NOMO-1 (cell line): ENCODE data around the gene GPLD1.

Experiments
- DNase-seq, 2 experiments: peaks; one replicate each; lab custom pipeline; 2025; ENCODE audit not compliant: unreplicated experiment in 2 of 2; lab: John Stamatoyannopoulos, UW

GPLD1 gene

DNA sequence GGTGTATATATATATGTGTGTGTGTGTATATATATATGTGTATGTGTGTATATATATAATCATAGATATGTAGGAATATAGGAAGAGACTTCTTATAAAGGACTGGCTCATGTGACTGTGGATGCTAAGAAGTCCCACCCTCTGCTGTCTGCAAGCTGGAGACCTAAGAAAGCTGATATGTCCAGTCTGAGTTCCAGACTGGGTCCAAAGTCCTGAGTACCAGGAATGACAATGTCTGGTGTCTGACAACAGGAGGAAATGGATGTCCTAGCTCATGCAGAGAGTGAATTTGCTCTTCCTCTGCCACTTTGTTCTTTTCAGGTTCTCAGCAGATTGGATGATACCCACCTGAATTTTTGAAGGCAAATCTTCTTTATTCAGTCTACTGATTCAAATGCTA, 12.5 kb upstream of the GPLD1 start:
- no peak for DNase-seq

DNA sequence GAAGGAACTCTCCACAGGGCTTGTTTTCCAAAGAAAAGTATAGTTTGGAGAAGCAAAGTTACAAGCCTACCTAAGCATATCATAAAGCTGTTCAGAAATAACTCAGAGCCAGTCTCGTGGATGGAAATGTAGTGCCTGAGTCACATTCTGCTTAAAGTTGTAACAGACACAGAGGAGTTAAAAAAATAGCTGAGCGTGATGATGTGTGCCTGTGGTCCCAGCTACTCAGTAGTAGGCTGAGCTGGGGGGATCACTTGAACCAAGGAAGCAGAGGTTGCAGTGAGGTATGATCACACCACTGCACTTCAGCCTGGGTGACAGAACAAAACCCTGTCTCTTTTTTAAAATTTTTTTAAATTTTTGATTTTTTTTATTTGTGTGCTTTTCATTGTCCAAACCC, 12.0 kb upstream of the GPLD1 start:
- DNase-seq: no peak

DNA sequence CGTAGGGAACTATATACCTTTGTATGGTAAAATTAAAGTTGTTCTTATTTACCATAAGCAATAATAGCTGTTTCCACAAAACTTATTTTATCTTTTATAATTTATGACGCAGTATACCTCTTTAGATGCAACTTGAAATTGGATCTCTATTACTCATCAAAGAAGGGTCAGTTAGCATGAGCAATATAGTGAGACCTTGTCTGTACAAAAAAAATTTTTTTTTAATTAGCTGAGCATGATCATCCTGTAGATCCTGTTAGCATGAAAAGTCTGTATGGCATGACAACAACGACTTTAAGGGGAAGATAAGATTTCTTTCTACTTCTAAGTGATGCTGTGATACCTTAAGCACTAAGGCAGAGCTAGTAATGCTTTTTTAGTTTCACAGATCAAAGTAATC, 11.3 kb upstream of the GPLD1 start:
- DNase-seq: no peak

DNA sequence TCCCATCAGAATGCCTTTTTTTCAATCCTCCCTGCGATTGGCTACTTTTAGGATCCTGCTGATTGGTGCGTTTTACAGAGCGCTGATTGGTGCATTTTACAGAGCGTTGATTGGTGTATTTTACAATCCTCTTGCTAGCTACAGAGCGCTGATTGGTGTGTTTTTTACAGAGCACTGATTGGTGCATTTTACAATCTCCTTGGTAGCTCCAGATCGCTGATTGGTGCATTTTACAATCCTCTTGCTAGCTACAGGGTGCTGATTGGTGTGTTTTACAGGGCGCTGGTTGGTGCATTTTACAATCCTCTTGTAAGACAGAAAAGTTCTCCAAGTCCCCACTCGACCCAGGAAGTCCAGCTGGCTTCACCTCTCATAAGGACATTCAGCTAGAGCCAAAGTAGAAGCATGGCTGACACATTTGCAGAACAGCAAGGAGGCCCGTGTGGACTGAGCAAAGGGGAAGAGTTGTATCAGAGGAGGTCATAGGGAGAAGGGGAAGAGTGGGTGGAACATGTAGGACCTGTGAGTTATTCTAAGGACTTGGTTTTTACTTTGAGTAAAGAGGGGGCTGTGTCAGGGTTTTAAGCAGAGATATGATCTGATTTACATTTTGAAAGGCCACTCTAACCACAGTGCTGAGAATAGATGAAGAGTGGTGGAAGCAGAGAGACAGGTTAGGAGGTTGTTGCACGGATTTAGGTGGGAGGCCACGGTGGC, 8.0 kb upstream of the GPLD1 start:
- DNase-seq: no peak

DNA sequence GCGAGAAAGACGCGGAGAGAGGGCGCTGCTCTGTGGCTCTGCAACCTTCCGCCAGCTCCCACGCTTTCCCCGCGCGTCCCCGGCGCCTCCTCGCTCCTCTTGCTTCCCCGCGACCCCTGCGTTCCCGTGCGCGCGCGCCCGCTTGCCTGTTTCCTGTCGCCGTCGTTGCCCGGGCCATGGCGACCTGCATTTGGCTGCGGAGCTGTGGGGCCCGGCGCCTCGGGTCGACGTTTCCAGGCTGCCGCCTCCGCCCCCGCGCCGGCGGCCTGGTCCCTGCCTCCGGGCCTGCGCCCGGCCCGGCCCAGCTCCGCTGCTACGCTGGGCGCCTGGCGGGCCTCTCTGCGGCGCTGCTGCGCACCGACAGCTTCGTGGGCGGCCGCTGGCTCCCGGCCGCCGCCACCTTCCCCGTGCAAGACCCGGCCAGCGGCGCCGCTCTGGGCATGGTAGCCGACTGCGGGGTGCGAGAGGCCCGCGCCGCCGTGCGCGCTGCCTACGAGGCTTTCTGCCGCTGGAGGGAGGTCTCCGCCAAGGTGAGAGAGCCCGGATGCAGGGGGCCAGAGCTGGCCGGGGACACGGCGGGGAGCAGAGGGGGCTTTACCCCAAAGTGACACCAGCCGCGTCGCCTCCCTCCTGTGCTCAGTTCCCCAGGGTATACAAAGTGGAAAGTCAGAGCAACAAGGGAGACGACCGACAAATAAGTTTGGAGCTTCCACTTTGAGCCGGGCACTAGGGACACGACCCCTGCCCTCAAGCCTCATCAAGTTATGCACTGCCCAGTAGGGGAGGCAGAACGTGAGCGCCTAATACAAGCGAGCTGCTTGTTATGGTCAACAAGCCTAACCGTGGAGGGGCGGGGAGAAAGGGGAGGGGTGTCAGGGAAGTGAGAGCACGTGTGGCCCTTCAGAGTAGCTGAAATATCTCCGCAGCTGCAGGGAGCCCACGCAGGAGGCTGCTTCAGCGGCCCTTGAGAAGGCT, 5.7 kb upstream of the GPLD1 start, which contains the start of gene ALDH5A1:
TSS of gene ALDH5A1 (plus strand) at position 149 of the 975 bp plus-strand sequence. CDS start at position 177, 28 bp downstream.
- DNase-seq: peak; percentile 48 to 66

DNA sequence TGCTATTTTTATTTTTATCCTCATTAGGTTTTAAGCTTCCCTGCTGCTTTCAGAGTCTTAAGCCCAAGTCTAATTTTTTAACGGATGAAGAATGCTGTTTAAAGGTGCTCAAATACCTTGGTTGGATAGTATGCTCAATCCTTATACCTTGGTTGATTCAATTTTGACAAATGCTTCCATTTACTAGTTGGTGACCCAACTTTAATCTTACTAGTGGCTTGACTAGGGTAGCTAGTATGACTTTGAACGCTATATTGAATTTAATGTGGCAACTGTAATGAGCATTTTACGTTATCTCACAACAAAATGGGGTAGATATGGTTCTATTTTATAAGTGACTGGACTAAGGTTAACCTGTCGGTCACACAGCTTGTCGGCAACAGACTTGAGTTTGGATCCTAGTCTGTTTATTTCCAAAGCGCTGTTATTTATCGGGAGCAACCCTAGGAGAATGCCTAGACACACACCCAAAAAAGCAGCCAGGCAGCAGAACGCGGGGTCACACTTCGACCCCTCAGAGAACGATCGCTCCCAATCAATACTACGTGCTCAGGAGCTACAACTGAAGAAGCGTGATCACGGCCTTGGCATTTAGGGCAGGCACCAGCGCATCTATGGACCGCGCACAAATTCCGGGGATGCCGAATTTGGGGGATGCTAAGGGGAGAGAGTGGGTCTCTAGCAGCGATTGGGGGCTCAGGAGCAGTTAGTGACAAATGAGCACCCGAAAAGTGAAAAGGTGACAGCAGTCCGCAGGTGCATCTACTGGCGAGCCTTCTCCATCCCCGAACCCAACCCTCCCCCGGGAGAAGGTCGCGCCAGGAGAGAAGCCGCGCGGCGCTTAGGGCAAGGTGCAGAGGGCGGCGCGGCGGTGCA, 4.8 kb upstream of the GPLD1 start:
- no peak for DNase-seq

DNA sequence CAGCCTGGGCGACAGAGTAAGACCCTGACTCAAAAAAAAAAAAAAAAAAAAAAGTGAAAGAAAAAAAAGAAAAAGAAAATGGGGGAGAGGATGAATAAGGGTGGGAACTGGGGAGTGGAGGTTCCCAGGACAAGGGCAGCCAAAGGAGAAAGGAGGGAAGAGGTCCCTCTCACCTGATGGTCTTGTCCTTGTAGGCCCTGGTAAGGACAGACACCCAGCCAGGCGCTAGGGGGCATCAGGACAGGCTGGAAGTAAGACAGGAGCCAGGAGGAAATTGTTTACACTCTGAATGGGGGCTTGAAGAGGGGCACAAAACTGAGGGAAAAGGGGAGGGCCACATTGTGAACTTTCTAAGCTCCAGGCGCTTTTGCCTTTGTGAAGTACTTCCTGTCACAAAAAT, 3.1 kb upstream of the GPLD1 start:
- peak in 1 of 2 experiments; percentile 8 for DNase-seq

DNA sequence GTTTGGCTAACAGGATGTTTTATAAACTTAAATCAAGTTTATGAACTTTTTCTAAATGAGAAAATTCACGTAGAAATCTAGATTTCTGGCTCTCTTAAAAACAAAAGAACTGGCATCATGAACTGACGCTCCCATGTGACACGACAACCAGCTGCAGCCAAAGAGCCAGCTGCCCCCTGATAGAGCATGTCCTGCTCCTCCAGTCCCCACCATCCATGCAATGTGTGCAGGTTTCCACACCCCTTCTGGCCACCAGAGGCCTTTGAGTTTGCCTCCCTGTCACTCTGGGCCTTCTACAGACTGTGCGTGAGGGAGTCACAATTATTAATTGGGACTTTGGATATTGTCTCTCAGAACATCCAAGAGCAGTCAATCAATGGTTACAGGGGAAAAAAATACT, 1.6 kb upstream of the GPLD1 start:
- DNase-seq: no peak

DNA sequence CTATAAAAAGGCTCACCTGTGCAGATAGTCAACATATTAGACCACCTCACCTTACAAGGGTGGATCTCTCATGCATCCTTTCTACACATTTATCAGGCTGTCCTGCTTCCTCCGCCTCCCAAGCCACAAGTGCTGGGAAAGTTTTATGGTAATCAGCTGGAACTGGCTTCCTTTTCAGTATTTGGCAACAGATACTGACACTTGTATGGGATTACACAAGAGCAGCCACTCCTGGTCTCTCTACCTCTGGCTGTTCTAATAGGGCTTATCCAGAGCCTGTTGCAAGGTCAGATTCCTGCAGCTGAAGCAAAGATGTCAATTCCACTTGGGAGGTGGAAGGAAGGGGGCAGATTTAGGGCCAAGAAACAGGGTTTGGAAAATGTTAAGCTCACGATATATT, 503 bp upstream of the GPLD1 start:
- no peak for DNase-seq

DNA sequence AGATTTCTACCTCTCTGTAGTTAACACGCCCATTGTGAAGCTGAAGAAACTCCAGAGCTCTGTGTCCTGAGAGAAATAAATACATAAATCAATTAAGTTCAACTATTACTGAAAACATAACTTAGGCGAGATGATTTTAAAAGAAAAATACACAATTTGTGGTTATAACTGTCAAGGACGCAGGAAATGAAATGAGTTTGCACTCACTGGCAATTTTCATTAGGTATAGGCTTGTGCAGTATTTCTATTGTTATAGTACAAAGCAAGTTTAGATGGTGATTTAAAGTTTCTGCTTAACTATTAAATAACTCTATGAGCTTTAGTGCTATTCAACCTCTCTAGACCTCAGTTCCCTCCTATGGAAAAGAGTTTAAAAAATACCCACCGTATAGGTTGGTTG, 3.3 kb downstream of the GPLD1 start:
- no peak for DNase-seq

DNA sequence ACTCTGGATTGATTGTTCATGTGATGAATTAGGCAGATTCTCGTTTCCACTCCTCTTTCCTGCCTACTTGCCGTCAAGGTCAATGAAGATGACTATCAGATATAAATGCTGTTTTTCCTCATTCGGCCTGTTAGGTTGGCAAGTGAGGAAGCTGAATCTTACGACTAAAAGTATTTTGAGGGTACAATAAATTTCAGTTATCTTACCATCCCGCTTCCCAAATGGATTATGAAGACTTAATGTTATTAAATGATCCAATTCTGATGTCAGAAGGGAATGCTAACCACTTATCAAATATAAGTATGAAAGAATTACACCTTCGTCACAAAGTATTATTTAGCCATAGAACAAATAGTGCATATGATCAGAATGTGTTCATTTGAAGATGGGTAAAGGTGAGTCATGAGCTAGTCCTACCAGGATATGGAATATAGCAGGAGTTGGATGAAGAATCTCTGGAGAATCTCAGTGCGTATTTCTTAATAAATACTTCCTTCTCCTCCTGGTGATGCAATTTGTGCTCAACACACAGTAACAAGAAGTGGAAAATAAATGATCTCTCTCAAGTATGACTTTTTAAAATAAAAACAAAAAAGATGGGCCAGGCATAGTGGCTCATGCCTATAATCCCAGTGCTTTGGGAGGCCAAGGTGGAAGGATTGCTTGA, 4.6 kb downstream of the GPLD1 start:
- no peak for DNase-seq

DNA sequence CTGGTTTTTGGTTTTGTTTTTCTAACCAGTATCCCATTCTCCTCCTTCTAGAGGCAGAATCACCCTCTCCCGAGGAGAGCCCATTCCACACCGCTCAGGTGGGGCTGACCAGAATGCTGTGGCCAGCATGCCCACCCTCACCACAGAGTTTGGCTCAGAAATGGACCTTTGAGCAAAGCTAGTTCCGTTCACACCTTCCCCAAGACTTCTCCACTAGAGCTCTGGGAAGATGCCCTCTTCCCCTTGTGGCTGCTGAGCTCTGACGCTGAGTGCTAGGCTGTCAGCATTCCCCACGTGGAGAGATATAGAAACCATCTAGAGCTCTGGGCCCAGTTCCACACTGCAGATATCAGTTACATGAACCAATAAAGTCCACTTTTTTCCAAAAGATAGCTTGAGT, 7.9 kb downstream of the GPLD1 start:
- DNase-seq: no peak

DNA sequence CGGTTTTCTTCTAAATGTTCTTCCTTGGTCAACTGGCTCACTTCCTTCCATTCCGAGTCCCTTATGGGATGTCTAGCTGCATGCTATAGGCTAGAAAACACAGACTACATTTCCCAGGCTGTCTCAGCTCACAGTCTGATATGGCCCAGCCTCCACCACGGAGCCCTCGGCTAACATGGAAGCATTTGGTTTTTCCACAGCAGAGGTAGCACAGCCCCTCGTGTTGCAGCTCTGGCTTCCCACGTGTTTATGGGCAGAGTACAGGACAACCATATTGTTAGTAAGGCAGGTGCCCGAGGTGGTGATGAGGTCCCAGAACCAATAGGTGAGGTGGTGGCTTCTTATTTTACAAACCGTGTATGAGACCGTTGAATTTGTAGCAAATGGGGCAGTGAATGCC, 8.7 kb downstream of the GPLD1 start:
- DNase-seq: no peak

DNA sequence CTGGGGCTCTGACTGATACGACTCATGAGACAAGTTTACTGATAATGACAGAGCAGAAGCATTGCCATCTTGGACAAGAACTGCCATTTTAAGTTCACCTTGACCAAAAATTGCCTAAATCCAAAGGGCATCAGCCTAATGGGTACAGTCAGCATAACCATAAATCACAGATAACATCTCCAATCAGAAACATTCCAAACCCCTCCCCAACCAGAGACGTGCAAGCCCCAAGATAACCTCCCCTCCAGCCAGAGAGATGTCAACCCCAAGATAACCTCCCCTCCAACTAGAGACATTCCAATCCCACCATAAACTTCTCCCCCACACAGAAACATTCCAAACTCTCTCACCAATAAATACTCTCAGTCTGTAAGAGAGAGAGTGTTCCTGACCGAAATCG, 10.5 kb downstream of the GPLD1 start:
- no peak for DNase-seq

DNA sequence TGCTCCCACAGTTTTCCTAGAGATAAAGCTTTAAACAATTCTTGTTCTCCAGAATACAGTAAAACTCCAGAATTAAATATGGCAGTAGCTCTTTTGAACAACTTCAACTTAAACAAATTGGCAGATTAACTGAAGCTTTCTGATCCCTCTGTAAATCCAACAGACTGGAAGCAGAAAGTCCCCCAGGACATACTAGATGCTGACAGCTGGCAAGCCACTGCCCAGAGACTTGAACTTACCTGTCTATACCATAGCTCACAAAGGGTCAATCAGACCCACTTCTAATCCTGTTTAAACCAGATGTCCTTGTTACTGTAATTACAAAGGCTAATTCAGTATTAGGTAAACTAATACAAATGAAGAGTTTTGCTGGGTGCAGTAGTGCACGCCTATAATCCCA, 12.3 kb downstream of the GPLD1 start:
- no peak for DNase-seq

DNA sequence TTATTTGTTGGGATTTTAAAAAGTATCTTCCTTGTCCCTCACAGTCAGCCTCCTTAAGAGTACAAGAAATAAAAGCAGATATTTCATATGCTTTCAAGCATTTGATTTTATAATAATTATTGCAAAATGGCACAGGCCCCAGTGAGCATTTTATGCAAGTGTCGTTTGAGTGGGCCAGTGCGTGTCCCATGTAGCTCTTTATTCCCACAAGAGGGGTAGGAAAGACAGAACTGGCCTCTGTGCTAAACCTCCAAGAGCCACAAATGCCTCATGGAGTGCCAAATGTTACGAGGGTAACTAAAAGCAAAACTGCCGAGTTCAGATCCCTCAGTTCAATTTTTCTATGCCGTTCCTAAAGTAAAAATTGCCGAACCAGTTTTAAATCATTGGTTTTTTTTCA, 12.7 kb downstream of the GPLD1 start:
- DNase-seq: no peak

DNA sequence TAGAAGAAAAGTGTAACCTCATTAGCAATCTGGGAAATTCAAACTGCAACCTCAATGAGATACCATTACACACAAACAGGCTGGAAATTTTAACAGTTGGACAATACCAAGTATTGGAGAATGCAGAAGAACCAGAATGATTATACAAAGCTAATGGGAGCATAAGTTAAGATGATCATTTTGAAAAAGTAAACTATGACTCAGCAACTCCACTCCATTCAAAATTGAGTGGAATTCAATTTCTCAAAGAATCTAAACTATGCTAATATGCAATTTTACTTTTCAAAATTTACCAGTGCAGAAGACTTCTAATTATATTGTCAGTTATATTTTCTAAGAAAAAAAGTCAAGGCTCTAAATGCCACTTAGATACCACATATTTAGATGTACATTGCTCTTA, 17.2 kb downstream of the GPLD1 start:
- DNase-seq: no peak

DNA sequence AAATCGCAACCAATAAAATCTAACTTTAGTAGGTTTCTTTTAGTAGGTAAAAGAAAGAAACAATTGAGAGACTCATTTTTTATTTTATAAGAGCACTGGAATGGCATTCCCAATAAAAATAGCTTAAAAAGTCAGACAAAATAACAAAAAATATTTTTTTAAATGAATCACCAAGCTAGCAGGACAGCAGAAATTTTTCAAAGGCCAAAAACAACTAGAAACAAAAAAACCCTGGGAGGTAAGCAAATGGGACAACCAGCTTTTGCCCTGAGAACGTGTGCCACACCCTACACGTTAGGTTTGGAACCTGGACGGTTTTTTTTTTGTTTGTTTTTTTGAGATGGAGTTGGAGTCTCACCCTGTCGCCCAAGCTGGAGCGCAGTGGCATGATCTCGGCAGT, 19.6 kb downstream of the GPLD1 start:
- DNase-seq: no peak

DNA sequence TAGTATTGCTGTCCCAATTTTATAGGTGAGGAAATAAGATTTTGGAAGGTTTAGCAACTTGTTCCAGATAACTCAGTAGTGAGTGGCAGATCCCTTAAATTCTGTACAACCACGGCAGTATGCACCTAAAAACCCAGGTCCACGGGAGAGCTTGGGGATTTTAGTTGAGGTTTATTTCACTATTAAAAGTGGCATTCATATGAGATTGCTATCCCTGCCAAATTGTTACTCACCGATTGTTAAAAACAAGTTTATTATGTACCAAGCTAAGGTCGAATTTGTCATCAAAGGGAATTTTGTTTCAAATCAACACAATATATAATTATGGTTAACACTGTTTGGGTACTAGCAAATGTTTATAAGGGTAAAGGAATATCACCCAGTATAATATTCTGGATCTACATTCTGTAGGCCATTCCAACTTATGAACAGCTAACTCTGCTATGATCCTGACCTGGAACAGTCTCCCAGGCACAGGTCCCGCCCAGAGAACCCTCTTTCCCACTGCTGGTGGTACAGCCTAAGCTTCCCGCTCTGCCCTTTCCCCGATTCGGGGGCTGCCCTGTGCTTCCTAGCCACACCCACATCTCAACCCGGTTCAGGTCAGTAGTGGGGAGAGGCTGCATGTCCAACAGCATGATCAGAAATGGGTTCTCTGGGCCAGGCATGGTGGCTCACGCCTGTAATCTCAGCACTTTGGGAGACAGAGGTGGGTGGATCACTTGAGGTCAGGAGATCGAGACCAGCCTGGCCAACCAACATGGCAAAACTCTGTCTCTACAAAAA, 24.9 kb downstream of the GPLD1 start:
- DNase-seq: no peak

DNA sequence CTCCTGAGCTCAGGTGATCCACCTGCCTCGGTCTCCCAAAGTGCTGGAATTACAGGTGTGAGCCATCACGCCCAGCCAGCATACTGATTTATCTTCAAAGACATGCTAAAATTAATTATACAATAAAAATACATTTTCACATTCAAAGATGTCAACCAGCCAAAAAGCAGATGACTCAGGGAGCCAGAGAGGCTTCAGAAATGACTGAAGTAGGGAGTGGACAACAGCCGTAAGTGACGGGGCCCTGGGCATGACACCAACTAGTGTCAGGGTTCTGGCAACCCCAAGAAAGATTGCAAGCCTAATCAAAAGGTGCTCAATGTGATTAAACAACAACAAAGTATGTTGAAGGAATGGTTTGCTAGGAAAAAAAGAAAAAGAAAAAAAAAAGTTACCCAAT, 28.4 kb downstream of the GPLD1 start:
- DNase-seq: no peak
